C4-2B (cell line): ENCODE results near the gene TRIM8.

Source experiments
- ZFX ChIP-seq: fragments of 450-650 bp; IDR thresholded peaks from 2 replicates; pipeline ENCODE4 v1.6.1; 2017
- TF ChIP-seq, protein P1 (sequence below): fragments of 450-650 bp; conservative IDR thresholded peaks from 2 replicates; pipeline ENCODE4 v1.5.1; 2017; ENCODE audit warnings: mild to moderate bottlenecking

GRCh38 chr10:102627736-102628293 lies 16.5 kb upstream of the TRIM8 start:
- TF ChIP-seq, protein P1, sequence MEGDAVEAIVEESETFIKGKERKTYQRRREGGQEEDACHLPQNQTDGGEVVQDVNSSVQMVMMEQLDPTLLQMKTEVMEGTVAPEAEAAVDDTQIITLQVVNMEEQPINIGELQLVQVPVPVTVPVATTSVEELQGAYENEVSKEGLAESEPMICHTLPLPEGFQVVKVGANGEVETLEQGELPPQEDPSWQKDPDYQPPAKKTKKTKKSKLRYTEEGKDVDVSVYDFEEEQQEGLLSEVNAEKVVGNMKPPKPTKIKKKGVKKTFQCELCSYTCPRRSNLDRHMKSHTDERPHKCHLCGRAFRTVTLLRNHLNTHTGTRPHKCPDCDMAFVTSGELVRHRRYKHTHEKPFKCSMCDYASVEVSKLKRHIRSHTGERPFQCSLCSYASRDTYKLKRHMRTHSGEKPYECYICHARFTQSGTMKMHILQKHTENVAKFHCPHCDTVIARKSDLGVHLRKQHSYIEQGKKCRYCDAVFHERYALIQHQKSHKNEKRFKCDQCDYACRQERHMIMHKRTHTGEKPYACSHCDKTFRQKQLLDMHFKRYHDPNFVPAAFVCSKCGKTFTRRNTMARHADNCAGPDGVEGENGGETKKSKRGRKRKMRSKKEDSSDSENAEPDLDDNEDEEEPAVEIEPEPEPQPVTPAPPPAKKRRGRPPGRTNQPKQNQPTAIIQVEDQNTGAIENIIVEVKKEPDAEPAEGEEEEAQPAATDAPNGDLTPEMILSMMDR, result no peak
- no peak for TF ChIP-seq ZFX
